ENCODE results near the gene FAM76B. TPM values are rescaled to one million over a fixed set of nuclear protein-coding genes. Genes with fewer than 3 reads are reported as not detected.

Gene FAM76B
- total and polyA plus RNA-seq, 9 of the 15 experiments (the other 6 are each of a cell fraction or from before 2014, with no cell fraction given), result 22.5 to 60.0 (median 35.0) TPM

DNA sequence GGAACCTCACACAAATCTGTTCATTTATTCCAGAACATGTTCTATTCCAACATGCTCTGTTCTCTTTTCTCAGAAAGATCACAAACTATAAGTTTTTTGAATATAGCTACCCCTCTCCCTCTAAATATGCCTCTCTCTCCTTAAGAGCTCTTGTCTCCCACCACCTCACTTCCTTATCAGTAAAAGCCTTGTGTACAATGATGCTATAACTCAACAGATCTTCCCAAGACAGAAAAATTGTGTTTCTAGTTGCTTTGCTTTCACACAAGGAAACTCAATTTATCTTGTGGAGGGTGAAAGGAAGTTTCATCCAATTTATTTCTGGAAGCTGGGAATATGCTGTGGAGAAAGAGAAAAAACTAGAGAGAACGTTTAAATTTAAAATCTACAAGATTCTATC, 64.4 kb downstream of the FAM76B start (continued):
- TF ChIP-seq E2F4 (CRISPR knock-in tag; IDR thresholded peaks at IDR 0.05; ENCODE audit: low read depth) (no peak), NFYB (IDR thresholded peaks at IDR 0.05; ENCODE audit: extremely low read depth, insufficient read length) (no peak), CSDE1 (IDR thresholded peaks at IDR 0.05) (no peak), ZNF778 (CRISPR knock-in tag; IDR thresholded peaks at IDR 0.05) (no peak), ZNF592 (IDR thresholded peaks at IDR 0.05) (peak; percentile 59), NFE2 (IDR thresholded peaks at IDR 0.05; ENCODE audit: low read depth) (no peak), HDAC3 (IDR thresholded peaks at IDR 0.05; ENCODE audit: borderline replicate concordance, partially characterized antibody) (peak; percentile 40), MLLT1 (IDR thresholded peaks at IDR 0.05) (no peak), BRD4 (IDR thresholded peaks at IDR 0.05) (no peak), HBP1 (CRISPR knock-in tag; IDR thresholded peaks at IDR 0.05) (no peak)
- TF ChIP-seq, protein P1, sequence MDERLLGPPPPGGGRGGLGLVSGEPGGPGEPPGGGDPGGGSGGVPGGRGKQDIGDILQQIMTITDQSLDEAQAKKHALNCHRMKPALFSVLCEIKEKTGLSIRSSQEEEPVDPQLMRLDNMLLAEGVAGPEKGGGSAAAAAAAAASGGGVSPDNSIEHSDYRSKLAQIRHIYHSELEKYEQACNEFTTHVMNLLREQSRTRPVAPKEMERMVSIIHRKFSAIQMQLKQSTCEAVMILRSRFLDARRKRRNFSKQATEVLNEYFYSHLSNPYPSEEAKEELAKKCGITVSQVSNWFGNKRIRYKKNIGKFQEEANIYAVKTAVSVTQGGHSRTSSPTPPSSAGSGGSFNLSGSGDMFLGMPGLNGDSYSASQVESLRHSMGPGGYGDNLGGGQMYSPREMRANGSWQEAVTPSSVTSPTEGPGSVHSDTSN (CRISPR knock-in tag; IDR thresholded peaks at IDR 0.05; ENCODE audit: low read depth), result no peak
- TF ChIP-seq, protein P1 (tag; conservative IDR thresholded peaks at IDR 0.05; ENCODE audit: low read depth), result peak; percentile 61; the same call in 1 of the 2 replicates
- TF ChIP-seq, protein P2, sequence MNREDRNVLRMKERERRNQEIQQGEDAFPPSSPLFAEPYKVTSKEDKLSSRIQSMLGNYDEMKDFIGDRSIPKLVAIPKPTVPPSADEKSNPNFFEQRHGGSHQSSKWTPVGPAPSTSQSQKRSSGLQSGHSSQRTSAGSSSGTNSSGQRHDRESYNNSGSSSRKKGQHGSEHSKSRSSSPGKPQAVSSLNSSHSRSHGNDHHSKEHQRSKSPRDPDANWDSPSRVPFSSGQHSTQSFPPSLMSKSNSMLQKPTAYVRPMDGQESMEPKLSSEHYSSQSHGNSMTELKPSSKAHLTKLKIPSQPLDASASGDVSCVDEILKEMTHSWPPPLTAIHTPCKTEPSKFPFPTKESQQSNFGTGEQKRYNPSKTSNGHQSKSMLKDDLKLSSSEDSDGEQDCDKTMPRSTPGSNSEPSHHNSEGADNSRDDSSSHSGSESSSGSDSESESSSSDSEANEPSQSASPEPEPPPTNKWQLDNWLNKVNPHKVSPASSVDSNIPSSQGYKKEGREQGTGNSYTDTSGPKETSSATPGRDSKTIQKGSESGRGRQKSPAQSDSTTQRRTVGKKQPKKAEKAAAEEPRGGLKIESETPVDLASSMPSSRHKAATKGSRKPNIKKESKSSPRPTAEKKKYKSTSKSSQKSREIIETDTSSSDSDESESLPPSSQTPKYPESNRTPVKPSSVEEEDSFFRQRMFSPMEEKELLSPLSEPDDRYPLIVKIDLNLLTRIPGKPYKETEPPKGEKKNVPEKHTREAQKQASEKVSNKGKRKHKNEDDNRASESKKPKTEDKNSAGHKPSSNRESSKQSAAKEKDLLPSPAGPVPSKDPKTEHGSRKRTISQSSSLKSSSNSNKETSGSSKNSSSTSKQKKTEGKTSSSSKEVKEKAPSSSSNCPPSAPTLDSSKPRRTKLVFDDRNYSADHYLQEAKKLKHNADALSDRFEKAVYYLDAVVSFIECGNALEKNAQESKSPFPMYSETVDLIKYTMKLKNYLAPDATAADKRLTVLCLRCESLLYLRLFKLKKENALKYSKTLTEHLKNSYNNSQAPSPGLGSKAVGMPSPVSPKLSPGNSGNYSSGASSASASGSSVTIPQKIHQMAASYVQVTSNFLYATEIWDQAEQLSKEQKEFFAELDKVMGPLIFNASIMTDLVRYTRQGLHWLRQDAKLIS (CRISPR knock-in tag; IDR thresholded peaks at IDR 0.05), result no peak

Measured in K562 (cell line).